Mucosa of gallbladder (tissue), 1 donor: Measurements from ENCODE around the gene ZFYVE1. TPM values are rescaled to one million over a fixed set of nuclear protein-coding genes. Genes with fewer than 3 reads are reported as not detected.
"Not testable (repeated sequence)": the region's sequence is repeated elsewhere in the genome, so short reads cannot be mapped to it uniquely, and the experiment has no call there.

ENCODE experiments used
- DNase-seq: peaks from one replicate; pipeline ENCODE4 v3.0.0-alpha.2; 2020; ENCODE audit warnings: low spot score
- total RNA-seq: library from RNA; stranded (reverse); gene quantifications from one replicate; pipeline ENCODE4 v1.2.1, GENCODE V29; 2021
- donor health status: DM: no; HTN: no; CAD: no.

Gene ZFYVE1
- total RNA-seq, 1 donor from 2014 or later, result 24.9 TPM

DNA sequence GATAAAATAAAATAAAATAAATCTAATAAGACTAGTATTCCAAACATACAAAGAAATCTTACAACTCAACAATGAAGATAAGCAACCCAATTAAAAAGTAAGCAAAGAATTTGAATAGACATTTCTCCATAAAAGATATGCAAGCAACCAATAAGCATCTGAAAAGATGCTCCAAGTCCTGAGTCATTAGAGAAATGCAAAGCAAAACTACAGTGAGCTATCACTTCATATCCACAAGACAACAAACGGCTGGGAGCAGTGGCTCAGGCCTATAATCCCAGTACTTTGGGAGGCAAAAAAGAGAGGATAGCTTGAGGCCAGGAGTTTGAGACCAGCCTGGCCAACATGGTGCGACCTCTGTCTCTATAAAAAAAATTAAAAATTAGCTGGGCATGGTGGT, 26.8 kb downstream of the ZFYVE1 start:
- DNase-seq, result no peak

DNA sequence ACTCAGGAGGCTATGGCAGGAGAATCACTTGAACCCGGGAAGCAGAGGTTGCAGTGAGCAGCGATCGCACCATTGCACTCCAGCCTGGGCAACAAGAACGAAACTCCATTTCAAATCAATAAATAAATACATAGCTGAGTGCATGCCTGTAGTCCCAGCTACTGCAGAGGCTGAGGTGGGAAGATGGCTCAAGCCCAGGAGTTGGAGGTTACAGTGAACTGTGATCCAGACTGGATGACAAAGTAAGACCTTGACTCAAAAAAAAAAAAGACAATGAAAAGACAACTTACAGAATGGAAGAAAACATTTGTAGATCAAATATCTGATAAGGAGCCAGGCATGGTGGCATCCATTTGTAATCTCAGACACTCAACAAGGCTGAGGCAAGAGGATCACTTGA, 27.6 kb downstream of the ZFYVE1 start:
- no peak for DNase-seq

DNA sequence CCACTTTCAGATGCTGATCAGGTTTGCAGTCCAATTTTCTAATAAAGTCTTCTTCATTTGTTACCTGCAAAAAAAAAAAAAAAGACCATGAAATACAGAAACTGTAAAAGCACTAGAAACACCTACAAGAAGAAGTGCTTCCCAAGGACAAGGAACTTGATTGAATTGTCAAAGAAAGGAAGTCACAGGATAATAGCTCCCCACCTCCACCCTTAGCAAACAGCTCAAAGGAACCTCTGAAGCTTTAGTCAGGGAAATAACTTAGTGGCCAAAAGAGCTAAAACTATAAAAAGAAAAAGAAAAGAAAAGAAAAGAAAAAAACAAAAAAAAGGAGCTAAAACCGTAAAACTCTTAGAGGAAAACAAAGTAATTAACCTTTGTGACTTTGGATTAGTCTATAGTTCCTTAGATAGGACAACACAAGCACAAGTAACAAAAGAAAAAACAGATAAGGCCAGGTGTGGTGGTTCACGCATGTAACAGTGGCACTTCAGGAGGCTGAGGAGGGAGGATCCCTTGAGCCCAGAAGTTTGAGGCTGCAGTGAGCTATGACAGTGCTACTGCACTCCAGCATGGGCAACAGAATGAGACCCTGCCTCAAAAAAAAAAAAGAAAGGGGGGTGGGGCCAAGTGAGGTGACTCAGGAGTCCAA, 28.5 kb downstream of the ZFYVE1 start:
- no peak for DNase-seq

DNA sequence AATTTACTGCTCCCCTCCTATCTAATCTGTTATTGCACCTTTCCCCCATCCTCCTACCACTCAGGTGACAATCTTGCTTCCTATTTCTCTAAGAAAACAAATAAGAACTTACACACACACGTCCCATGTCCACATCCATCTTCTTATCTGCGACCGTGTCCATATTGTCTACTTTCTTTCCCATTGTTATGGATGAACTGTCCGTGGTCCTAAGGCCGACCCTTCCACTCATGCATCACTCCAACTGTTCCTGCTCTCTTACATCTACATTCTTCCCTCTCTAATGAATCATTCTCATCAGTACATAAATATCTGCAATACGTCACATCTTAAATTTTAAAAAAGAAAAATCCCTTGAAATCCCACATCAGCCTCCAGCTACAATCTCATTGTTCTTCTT, 30.0 kb downstream of the ZFYVE1 start:
- no peak for DNase-seq

DNA sequence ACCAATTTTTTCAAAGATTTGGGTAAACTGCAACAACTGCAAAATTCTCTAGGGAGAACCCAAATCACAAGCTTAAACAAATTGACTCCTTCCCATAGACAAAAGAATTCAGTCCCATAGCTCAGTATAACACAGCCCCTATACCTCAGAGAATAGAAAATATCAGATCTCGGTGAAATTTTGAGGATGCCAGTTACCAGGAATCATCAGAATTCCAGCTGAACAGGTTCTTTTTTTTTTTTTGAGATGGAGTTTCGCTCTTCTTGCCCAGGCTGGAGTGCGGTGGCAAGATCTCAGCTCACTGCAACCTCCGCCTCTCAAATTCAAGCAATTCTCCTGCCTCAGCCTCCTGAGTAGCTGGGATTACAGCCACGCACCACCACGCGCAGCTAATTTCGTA, 36.7 kb downstream of the ZFYVE1 start:
- DNase-seq, result no peak

DNA sequence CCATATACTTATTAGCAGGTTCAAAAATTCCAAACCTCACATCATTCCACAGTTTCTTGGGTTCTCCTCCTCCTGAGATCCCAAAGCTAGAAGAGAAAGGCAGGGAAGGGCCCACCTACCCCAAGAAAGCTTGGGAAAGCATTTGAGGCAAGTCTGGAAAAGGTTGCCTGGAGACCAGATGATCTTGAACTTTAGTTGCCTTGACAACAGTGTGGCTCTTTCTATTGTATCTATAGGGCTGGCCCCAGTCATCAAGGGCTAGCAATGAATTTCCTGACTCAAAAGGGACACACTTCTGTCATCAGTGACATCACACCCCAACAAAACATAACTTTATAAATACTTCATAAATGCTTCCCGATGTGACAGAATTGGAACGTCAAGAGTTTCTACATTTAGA, 40.0 kb downstream of the ZFYVE1 start:
- no peak for DNase-seq

DNA sequence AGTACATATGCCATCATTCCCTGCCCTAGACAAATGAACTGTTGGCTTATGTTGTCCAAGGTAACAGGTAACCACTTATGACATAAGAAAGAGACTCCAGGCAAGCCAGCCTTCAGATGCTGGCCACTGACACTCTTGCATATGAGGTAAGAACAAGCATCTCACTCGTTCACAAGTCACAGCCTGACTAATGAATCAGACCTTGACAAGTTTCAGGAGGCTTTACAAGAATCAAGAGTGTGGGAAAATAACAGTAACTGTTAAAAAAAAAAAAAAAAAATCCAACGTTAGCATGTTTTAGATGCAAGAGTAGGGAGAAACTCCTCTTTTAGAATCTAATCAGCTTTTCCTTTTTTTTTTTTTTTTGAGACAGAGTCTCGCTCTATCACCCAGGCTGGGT, 40.7 kb downstream of the ZFYVE1 start:
- DNase-seq, result no peak

DNA sequence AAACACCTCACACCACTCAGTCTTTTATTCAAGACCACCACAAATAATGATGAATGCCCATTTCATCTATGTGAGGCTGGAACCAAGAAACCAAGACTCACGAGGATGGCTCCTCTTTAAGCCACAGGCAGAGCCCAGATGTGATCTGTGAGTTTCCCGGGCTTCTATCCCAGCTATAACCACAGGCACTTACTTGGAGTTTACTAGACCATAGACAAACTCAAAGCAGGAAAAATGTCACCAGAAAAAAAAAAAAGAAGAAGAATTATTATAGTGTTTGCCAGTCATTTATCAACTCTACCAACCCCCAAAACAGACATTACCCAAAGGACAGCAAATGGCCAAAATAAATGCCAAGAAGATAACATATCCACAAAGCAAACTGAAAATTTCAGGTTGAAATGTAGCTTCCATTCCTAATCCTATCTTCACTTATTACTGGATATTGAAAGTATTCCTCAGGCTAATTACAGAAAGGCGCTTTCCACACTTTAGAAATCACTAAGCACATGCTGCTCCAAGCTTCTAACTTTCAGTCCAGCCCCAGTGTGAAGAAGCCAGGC, 44.7 kb downstream of the ZFYVE1 start:
- DNase-seq, result no peak

DNA sequence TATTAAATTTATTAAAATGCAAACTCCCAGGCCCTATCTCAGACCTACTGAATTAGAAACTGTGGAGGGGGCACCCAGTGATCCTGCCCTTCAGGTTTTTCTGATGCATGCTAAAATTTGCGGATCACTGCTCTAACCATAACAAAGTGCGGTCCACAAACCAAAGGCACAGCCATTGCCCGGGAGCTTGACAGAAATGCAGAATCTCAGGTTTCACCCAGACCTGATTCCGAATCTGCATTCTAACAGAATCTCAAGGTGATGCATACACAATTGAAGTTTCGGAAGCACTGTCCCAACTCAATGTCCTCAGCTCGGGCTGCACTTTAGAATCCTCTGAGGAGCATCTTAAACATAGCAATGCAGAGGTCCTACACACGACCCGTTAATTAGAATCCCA, 46.0 kb downstream of the ZFYVE1 start:
- DNase-seq, result no peak

DNA sequence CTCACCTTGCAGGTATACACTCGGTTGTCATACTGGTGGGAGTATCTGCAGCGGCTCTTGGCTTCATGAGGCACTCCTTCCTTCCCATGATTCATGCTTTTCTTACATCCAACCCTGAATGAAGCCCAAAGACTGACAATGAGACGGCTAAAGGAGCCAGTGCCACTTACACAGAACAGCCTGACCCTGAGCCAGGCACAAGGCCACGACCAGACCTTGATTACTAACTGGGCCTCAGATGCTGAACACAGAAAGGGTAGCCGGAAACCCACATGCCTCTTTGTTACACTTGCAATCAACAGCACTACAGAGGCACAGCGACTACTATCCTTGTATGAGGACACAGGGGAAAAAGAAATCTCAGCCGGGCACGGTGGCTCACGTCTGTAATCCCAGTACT, 48.0 kb downstream of the ZFYVE1 start:
- no peak for DNase-seq

DNA sequence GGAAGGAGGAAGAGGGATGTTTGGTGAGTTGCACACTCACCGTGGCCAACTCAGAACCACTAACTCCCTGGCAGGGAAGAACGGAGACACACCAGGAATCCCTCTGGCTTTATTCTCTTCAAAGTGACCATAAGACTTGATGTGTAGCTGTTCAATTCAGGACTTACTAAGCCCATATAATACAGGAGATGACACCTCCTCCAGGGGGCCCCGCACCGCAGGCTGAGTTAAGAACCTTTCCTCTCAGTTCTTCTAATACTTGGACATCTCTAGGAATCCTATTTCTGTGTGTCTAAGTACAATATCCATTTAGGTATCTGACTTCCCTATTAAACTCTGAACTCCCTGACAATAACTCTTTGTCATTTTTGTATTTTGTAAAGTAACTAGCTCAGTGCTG, 51.1 kb downstream of the ZFYVE1 start:
- no peak for DNase-seq

DNA sequence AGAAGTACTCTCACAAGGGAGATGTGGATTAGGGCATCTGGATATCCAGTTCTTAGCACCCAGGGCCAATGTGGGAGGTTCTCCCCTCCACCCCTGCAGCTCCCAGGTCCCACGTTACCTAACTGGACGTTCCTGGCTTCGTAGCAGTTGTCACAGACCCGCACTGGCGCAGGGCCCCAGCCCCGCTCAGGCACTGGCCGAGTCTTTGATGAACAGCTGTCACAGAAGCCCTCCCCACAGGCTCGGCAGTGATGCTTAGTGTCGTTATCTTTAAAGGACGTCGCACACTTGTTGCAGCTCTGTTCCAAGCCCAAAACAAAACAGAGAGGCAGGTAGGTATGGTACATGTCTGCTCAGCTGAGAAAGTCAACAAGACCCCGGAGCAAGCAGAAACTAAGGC, 52.2 kb downstream of the ZFYVE1 start:
- DNase-seq, result no peak

DNA sequence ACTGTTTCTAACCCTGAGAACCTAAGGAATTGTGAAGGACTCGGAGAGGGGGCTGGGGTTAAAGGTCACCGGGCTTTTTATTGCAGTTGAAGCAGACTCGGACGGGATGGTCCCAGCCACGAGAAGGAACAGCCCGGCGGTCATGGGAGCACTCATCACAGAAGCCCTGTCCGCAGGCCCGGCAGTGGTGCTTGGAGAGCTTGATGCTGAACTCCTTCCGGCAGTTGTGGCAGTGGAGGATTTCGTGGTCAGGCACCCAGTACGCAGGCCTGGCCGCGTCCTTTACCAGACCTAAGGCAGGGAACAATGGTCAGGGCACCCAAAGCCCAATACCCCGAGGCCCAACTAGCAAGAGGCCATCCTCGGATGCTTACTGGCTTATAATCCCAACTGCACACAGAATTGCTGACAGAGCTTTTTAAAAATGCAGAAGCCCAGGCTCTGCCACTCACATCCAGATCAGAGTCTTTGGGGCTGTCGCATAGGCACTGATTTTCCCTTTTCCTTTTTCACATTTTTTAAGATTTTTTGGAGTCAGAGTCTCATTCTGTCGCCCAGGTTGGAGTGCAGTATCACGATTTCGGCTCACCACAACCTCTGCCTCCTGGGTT, 56.0 kb downstream of the ZFYVE1 start:
- no peak for DNase-seq

DNA sequence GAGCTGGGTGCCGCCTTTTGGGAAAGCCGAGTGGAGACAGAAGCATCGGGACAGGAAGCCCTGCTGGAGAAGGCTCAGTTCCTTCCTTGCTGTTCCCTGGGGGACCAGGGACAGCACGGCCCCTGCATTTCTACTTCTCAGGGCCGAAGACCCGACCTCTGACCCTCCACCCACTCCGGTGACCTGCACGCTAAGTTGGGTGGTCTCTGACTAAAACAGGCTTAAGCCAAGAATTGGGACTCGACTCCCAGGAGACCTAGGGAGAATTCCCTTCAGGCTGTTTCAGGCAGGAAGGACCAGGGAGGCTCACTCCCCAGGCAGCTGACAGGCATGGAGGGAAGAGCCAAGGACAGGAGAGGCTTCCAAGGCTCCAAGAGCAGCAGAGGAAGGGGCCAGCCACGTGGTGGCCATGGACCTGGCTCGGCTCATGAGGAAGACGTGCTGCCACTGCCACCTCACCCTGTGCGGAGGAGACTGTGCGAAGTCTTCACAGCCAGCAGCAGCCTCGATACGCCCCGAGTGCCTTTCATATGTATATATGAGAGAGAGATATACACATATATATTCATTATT, 56.8 kb downstream of the ZFYVE1 start:
- DNase-seq, result no peak

DNA sequence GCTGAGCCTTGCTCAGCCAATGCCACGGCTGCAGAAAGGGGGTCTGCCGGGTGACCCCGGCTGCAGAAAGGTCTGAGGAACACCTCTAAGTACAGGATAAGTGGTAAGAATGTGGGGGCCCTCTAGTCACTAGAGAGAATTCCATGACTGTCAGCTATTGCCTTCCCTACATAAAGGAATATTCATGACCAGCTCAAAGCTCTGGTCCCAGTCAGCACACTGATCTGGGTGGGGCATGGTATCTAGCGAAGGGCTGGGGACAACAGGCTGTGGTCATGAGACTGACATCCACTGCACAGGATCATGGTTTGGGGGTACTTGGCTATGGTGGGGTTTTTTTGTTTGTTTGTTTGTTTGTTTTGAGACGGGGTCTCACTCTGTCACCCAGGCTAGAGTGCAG, 58.6 kb downstream of the ZFYVE1 start:
- DNase-seq, result no peak

DNA sequence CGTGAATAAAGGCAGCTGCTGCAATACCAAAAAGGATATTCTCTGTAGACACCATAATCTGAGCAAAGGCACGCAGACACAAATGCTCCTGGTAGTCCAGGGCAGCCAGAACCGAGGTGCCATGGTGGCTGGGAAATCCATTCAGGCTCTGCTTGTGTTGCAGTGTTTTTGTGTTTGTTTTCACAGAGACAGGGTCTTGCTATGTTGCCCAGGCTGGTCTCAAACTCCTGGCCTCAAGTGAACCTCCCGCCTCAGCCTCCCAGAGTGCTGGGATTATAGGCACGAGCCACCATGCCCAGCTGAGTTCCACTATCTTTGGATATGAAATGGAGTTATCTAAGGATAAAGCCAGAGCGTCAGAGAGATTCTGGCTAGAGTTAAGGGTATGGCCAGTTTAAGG, 60.9 kb downstream of the ZFYVE1 start:
- DNase-seq, result no peak

DNA sequence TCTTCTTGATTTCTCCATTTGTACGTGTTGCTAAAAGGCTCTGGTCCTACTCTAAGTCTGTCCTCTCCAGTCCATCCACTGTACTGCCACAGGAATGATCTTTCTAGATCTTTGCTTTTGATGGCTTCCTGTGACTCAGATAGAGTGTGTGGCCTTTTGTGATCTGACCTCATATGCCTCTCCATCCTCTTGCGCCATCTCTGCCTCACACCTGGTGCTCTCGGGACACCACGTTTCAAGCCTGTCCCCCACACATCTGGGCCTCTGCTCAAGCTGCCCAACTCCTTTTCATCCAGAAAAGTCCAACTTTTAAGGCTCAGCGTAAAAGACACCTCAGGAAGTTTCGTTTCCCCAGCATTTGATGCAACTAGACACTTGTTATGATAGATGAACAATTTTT, 61.7 kb downstream of the ZFYVE1 start:
- DNase-seq, result no peak

DNA sequence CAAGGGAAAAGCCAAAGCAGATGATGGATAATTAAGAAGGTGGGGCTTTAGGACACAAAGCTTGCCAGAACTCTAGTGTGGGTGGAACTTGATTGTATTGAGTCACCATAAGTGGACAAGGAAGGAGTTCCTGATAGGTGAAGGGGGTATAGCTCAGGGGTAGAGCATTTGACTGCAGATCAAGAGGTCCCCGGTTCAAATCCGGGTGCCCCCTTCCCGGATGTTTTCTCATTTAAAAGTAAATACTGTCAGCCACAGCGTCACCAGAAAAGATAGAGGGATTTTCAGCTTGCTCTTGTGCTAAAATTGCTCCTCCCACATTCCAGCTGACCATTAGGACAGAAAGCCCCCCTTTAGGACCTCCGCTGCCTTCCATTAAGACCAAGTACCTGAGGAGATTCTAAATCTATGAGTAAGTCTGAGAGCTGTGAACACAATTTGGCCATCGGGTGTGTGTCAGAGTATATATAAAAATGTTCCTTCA, 64.0 kb downstream of the ZFYVE1 start:
- DNase-seq, result no peak

DNA sequence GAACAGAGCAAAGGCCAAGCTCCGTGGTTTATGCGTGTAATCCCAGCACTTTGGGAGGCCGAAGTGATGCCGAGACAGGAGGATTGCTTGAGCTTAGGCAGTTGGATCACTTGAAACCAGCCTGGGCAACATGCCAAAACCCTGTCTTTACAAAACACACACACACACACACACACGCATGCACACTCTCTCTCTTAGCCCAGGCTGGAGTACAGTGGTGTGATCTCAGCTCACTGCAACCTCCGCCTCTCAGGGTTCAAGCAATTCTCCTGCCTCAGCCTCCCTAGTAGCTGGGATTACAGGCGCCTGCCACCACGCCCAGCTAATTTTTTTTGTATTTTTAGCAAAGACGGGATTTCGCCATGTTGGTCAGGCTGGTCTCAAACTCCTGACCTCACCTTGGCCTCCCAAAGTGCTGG, 64.6 kb downstream of the ZFYVE1 start:
- peak; percentile 16 for DNase-seq

DNA sequence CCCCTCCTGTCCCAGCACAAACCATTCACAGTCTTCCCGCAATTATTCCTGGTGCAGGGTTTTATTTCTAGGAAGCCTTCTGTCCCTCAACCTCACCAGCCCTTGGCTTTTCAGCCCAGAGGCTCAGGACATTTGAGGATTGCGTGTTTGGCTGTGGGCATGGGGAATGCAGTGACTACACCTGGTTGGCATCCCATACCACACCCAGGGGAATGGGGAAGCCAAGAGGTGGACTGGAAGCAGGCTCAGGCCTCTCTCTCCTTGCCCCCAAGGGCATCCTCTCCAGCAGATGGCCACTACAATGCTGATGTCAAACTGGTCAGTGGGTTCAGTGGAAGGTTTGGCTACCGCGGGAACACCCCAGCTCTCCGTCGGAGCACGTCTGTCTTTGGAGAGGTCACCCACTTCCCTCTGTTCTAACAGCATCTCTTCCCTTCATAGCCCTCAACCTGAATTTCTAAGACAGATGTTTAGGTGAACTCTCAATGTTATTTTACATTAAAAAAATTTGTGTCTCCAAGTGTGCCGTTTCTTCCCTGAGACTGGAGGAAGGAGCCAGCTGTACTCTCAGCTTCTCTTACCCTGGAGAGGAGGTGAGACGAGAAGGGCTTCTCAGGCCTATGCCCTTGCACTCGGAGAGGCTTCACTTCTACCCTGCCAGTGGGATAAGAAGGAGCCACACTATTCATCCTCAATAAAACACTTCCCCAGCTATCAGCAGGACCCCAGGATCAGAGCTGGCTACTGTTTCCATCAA, 65.1 kb downstream of the ZFYVE1 start:
- DNase-seq, result no peak

DNA sequence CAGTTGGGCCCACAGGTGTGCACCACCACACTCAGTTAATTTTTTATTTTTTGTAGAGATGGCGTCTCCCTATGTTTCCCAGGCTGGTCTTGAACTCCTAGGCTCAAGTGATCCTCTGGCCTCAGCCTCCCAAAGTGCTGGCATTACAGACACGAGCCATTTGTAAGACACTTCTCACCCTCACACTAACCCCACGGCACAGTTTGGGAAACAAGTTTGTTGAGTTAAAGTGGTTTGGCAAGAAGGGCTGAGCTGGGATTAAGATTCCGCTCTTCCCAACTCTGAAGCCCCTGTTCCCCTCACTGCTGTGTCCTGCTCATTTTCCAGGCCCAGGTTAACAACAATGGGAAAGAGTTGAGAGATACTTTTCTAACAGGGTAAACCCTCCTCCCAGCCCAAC, 65.9 kb downstream of the ZFYVE1 start:
- DNase-seq, result not testable (repeated sequence)

DNA sequence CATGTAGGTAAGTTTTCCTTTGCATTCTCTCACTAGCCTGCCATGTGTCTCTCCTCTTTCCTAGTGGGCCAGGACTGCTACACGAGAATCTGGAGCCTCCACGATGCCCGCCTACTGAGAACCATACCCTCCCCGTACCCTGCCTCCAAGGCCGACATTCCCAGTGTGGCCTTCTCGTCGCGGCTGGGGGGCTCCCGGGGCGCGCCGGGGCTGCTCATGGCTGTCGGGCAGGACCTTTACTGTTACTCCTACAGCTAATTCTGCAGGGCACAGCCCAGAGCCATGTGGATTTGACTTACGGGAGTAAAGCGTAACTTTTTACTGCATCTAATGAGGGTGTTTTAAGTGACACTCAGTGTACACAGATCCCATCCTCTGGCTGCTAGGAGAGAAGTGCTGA, 68.4 kb downstream of the ZFYVE1 start:
- no peak for DNase-seq
